ENCODE measurements around the gene EDEM1. TPM values are rescaled to one million over a fixed set of nuclear protein-coding genes. Genes with fewer than 3 reads are reported as not detected.

EDEM1 gene
- total RNA-seq, 2 donors from 2014 or later: 145 to 194 TPM

GRCh38 chr3:5198986-5199731, 11.7 kb downstream of the EDEM1 start:
- peak; percentile 20 for ATAC-seq (replicated peaks)
- H3K9me3 Mint-ChIP-seq: no peaks in the 10 kb centered on the region
- H3K27ac Mint-ChIP-seq: peak overlapping the region; percentile 92
- H3K4me1 Mint-ChIP-seq: peaks cover 59% of the 10 kb centered on the region
- H3K36me3 Mint-ChIP-seq (ENCODE audit: low read depth): peaks cover 97% of the 10 kb centered on the region
- no peaks in the 10 kb centered on the region for H3K27me3 Mint-ChIP-seq
- H3K4me3 Mint-ChIP-seq: peak overlapping the region; percentile 80

GRCh38 chr3:5201536-5201935, 14.0 kb downstream of the EDEM1 start:
- H3K36me3 Mint-ChIP-seq (ENCODE audit: low read depth): peaks cover 97% of the 10 kb centered on the region
- H3K4me1 Mint-ChIP-seq: peaks cover 52% of the 10 kb centered on the region
- H3K4me3 Mint-ChIP-seq: peak overlapping the region; percentile 22
- H3K27me3 Mint-ChIP-seq: no peaks in the 10 kb centered on the region
- no peaks in the 10 kb centered on the region for H3K9me3 Mint-ChIP-seq
- peak overlapping the region; percentile 77 for H3K27ac Mint-ChIP-seq
- ATAC-seq (replicated peaks): no peak

- Mint-ChIP-seq H3K27ac (peak overlapping the region; percentile 77), H3K27me3 (no peaks in the 10 kb centered on the region), H3K36me3 (ENCODE audit: low read depth) (peaks cover 97% of the 10 kb centered on the region), H3K9me3 (no peaks in the 10 kb centered on the region), H3K4me1 (peaks cover 46% of the 10 kb centered on the region), H3K4me3 (peak overlapping the region; percentile 22)
- ATAC-seq (replicated peaks): no peak
Observed at GRCh38 chr3:5202222-5202621, 14.7 kb downstream of the EDEM1 start.

GRCh38 chr3:5205165-5205941, 17.8 kb downstream of the EDEM1 start:
- Mint-ChIP-seq H3K4me1 (peaks cover 32% of the 10 kb centered on the region), H3K9me3 (no peaks in the 10 kb centered on the region), H3K27me3 (no peaks in the 10 kb centered on the region), H3K36me3 (ENCODE audit: low read depth) (peaks cover 97% of the 10 kb centered on the region), H3K27ac (peak overlapping the region; percentile 98), H3K4me3 (peak overlapping the region; percentile 75)
- peak; percentile 93 for ATAC-seq (replicated peaks)

- Mint-ChIP-seq H3K27ac (peak overlapping the region; percentile 15), H3K4me1 (peaks cover 34% of the 10 kb centered on the region), H3K27me3 (no peaks in the 10 kb centered on the region)
Observed at GRCh38 chr3:5210926-5211325, 23.4 kb downstream of the EDEM1 start.

GRCh38 chr3:5212628-5213573, 25.4 kb downstream of the EDEM1 start:
- H3K27ac Mint-ChIP-seq: peak overlapping the region; percentile 77
- H3K4me3 Mint-ChIP-seq: no peak overlapping the region
- no peaks in the 10 kb centered on the region for H3K27me3 Mint-ChIP-seq
- peaks cover 35% of the 10 kb centered on the region for H3K4me1 Mint-ChIP-seq
- H3K36me3 Mint-ChIP-seq (ENCODE audit: low read depth): peaks cover 100% of the 10 kb centered on the region
- H3K9me3 Mint-ChIP-seq: no peaks in the 10 kb centered on the region
- peak; percentile 43 for ATAC-seq (replicated peaks)

More at GRCh38 chr3:5210926-5211325, 23.4 kb downstream of the EDEM1 start:
- ATAC-seq (replicated peaks): no peak
- peaks cover 100% of the 10 kb centered on the region for H3K36me3 Mint-ChIP-seq (ENCODE audit: low read depth)
- H3K4me3 Mint-ChIP-seq: no peak overlapping the region
- H3K9me3 Mint-ChIP-seq: no peaks in the 10 kb centered on the region

GRCh38 chr3:5213574-5213966, 26.1 kb downstream of the EDEM1 start:
- Mint-ChIP-seq H3K36me3 (ENCODE audit: low read depth) (peaks cover 100% of the 10 kb centered on the region), H3K27ac (peak overlapping the region; percentile 74), H3K4me3 (no peak overlapping the region), H3K9me3 (no peaks in the 10 kb centered on the region), H3K4me1 (peaks cover 30% of the 10 kb centered on the region), H3K27me3 (no peaks in the 10 kb centered on the region)
- ATAC-seq (replicated peaks): peak; percentile 39

- no peak for ATAC-seq (replicated peaks)
- no peaks in the 10 kb centered on the region for H3K9me3 Mint-ChIP-seq
- no peaks in the 10 kb centered on the region for H3K27me3 Mint-ChIP-seq
- H3K27ac Mint-ChIP-seq: peak overlapping the region; percentile 74
- H3K4me1 Mint-ChIP-seq: peaks cover 30% of the 10 kb centered on the region
- peaks cover 100% of the 10 kb centered on the region for H3K36me3 Mint-ChIP-seq (ENCODE audit: low read depth)
- no peak overlapping the region for H3K4me3 Mint-ChIP-seq
Observed at GRCh38 chr3:5214352-5214751, 26.8 kb downstream of the EDEM1 start.

GRCh38 chr3:5217824-5218595, 30.5 kb downstream of the EDEM1 start:
- Mint-ChIP-seq H3K36me3 (ENCODE audit: low read depth) (peaks cover 86% of the 10 kb centered on the region), H3K27ac (peak overlapping the region; percentile 48), H3K4me3 (no peak overlapping the region), H3K27me3 (no peaks in the 10 kb centered on the region), H3K9me3 (no peaks in the 10 kb centered on the region), H3K4me1 (peaks cover 19% of the 10 kb centered on the region)
- no peak for ATAC-seq (replicated peaks)

- H3K36me3 Mint-ChIP-seq (ENCODE audit: low read depth): peaks cover 78% of the 10 kb centered on the region
- peak overlapping the region; percentile 48 for H3K27ac Mint-ChIP-seq
- H3K27me3 Mint-ChIP-seq: no peaks in the 10 kb centered on the region
- H3K9me3 Mint-ChIP-seq: no peaks in the 10 kb centered on the region
- H3K4me1 Mint-ChIP-seq: peaks cover 12% of the 10 kb centered on the region
- H3K4me3 Mint-ChIP-seq: no peak overlapping the region
- ATAC-seq (replicated peaks): no peak
Observed at GRCh38 chr3:5218815-5219214, 31.3 kb downstream of the EDEM1 start.

- Mint-ChIP-seq H3K4me1 (peaks cover 12% of the 10 kb centered on the region), H3K4me3 (no peak overlapping the region), H3K36me3 (ENCODE audit: low read depth) (peaks cover 74% of the 10 kb centered on the region), H3K27ac (no peak overlapping the region), H3K27me3 (no peaks in the 10 kb centered on the region), H3K9me3 (no peaks in the 10 kb centered on the region)
- ATAC-seq (replicated peaks): no peak
Observed at GRCh38 chr3:5219216-5219615, 31.7 kb downstream of the EDEM1 start.

GRCh38 chr3:5220193-5220592, 32.7 kb downstream of the EDEM1 start:
- Mint-ChIP-seq H3K27ac (peak overlapping the region; percentile 37), H3K9me3 (no peaks in the 10 kb centered on the region)
- ATAC-seq (replicated peaks): peak; percentile 48

GRCh38 chr3:5220667-5221431, 33.3 kb downstream of the EDEM1 start:
- H3K27ac Mint-ChIP-seq: peak overlapping the region; percentile 8
- H3K27me3 Mint-ChIP-seq: no peaks in the 10 kb centered on the region
- no peaks in the 10 kb centered on the region for H3K9me3 Mint-ChIP-seq

More at GRCh38 chr3:5220193-5220592, 32.7 kb downstream of the EDEM1 start:
- Mint-ChIP-seq H3K4me1 (peaks cover 8% of the 10 kb centered on the region), H3K4me3 (no peak overlapping the region), H3K27me3 (no peaks in the 10 kb centered on the region), H3K36me3 (ENCODE audit: low read depth) (peaks cover 64% of the 10 kb centered on the region)

More at GRCh38 chr3:5220667-5221431, 33.3 kb downstream of the EDEM1 start:
- no peak overlapping the region for H3K4me3 Mint-ChIP-seq
- peak; percentile 42 for ATAC-seq (replicated peaks)
- peaks cover 8% of the 10 kb centered on the region for H3K4me1 Mint-ChIP-seq
- peaks cover 58% of the 10 kb centered on the region for H3K36me3 Mint-ChIP-seq (ENCODE audit: low read depth)
